ENCODE measurements around the gene CD22. TPM values are rescaled to one million over a fixed set of nuclear protein-coding genes. Genes with fewer than 3 reads are reported as not detected.

The CD22 gene
- total RNA-seq, 1 donor, result not detected

- peak; percentile 47 for DNase-seq (ENCODE audit: insufficient read length, low spot score, missing footprints)
- Histone ChIP-seq H2AFZ (ENCODE audit: low read length) (no peak overlapping the region), H3K36me3 (ENCODE audit: insufficient read depth, low read length) (no peaks in the 10 kb centered on the region), H3K27ac (ENCODE audit: low read depth, low read length) (no peak overlapping the region), H3K79me2 (ENCODE audit: insufficient read depth, low read length) (no peaks in the 10 kb centered on the region), H3K4me3 (ENCODE audit: insufficient read depth, low read length) (no peak overlapping the region), H3K4me1 (ENCODE audit: insufficient read depth, low read length) (no peaks in the 10 kb centered on the region), H3K9me3 (ENCODE audit: low read depth, low read length) (no peaks in the 10 kb centered on the region), H3K4me2 (ENCODE audit: insufficient read depth, low read length) (no peak overlapping the region), H3K27me3 (ENCODE audit: insufficient read depth, low read length) (peaks cover 21% of the 10 kb centered on the region), H4K20me1 (ENCODE audit: insufficient read depth, low read length) (no peaks in the 10 kb centered on the region)
- no peak for TF ChIP-seq CTCF (IDR thresholded peaks at IDR 0.05; ENCODE audit: extremely low read depth, low read depth, low read length)
Observed at GRCh38 chr19:35296644-35297514, 32.1 kb upstream of the CD22 start.

- H2AFZ ChIP-seq (ENCODE audit: low read length), result no peak overlapping the region
Observed at GRCh38 chr19:35297515-35297848, 31.5 kb upstream of the CD22 start.

GRCh38 chr19:35297922-35298321 lies 31.1 kb upstream of the CD22 start:
- H2AFZ ChIP-seq (ENCODE audit: low read length), result no peak overlapping the region
- no peaks in the 10 kb centered on the region for H3K4me1 ChIP-seq (ENCODE audit: insufficient read depth, low read length)
- no peaks in the 10 kb centered on the region for H3K79me2 ChIP-seq (ENCODE audit: insufficient read depth, low read length)
- TF ChIP-seq CTCF (IDR thresholded peaks at IDR 0.05; ENCODE audit: extremely low read depth, low read depth, low read length), result no peak
- H3K9me3 ChIP-seq (ENCODE audit: low read depth, low read length), result no peaks in the 10 kb centered on the region
- H3K4me2 ChIP-seq (ENCODE audit: insufficient read depth, low read length), result no peak overlapping the region
- no peak overlapping the region for H3K27ac ChIP-seq (ENCODE audit: low read depth, low read length)
- peaks cover 18% of the 10 kb centered on the region for H3K27me3 ChIP-seq (ENCODE audit: insufficient read depth, low read length)
- H3K36me3 ChIP-seq (ENCODE audit: insufficient read depth, low read length), result no peaks in the 10 kb centered on the region
- no peak for DNase-seq (ENCODE audit: insufficient read length, low spot score, missing footprints)
- H4K20me1 ChIP-seq (ENCODE audit: insufficient read depth, low read length), result no peaks in the 10 kb centered on the region
- H3K4me3 ChIP-seq (ENCODE audit: insufficient read depth, low read length), result no peak overlapping the region

More at GRCh38 chr19:35297515-35297848, 31.5 kb upstream of the CD22 start:
- Histone ChIP-seq H3K4me1 (ENCODE audit: insufficient read depth, low read length) (no peaks in the 10 kb centered on the region), H3K4me2 (ENCODE audit: insufficient read depth, low read length) (no peak overlapping the region), H3K79me2 (ENCODE audit: insufficient read depth, low read length) (no peaks in the 10 kb centered on the region), H3K4me3 (ENCODE audit: insufficient read depth, low read length) (no peak overlapping the region), H3K27me3 (ENCODE audit: insufficient read depth, low read length) (peaks cover 21% of the 10 kb centered on the region), H3K27ac (ENCODE audit: low read depth, low read length) (no peak overlapping the region), H4K20me1 (ENCODE audit: insufficient read depth, low read length) (no peaks in the 10 kb centered on the region), H3K9me3 (ENCODE audit: low read depth, low read length) (no peaks in the 10 kb centered on the region), H3K36me3 (ENCODE audit: insufficient read depth, low read length) (no peaks in the 10 kb centered on the region)
- no peak for TF ChIP-seq CTCF (IDR thresholded peaks at IDR 0.05; ENCODE audit: extremely low read depth, low read depth, low read length)
- DNase-seq (ENCODE audit: insufficient read length, low spot score, missing footprints), result no peak

- Histone ChIP-seq H4K20me1 (ENCODE audit: insufficient read depth, low read length) (no peaks in the 10 kb centered on the region), H3K4me2 (ENCODE audit: insufficient read depth, low read length) (no peak overlapping the region), H3K27me3 (ENCODE audit: insufficient read depth, low read length) (peaks cover 12% of the 10 kb centered on the region), H3K4me3 (ENCODE audit: insufficient read depth, low read length) (no peak overlapping the region), H3K9me3 (ENCODE audit: low read depth, low read length) (no peaks in the 10 kb centered on the region), H3K27ac (ENCODE audit: low read depth, low read length) (no peak overlapping the region), H3K79me2 (ENCODE audit: insufficient read depth, low read length) (no peaks in the 10 kb centered on the region), H2AFZ (ENCODE audit: low read length) (no peak overlapping the region), H3K36me3 (ENCODE audit: insufficient read depth, low read length) (no peaks in the 10 kb centered on the region), H3K4me1 (ENCODE audit: insufficient read depth, low read length) (no peaks in the 10 kb centered on the region)
- DNase-seq (ENCODE audit: insufficient read length, low spot score, missing footprints), result peak; percentile 27
- no peak for TF ChIP-seq CTCF (IDR thresholded peaks at IDR 0.05; ENCODE audit: extremely low read depth, low read depth, low read length)
Observed at GRCh38 chr19:35298561-35298972, 30.4 kb upstream of the CD22 start.
